Type B pancreatic cell (in vitro differentiated cells): Measurements from ENCODE around the gene NEXN. TPM values are rescaled to one million over a fixed set of nuclear protein-coding genes. Genes with fewer than 3 reads are reported as not detected.
A peak's percentile ranks its signal among the peaks of the same experiment; 100 is the strongest.

ENCODE experiments used
- DNase-seq: peaks from one replicate; pipeline ENCODE4 v3.0.0; 2021; ENCODE audit warnings: mixed read lengths; ENCODE audit not compliant: unreplicated experiment; ENCODE audit errors: extremely low spot score
- H3K27ac Mint-ChIP-seq: 2 replicates; pipeline ENCODE4 v1.8.0; 2021; ENCODE audit warnings: mild to moderate bottlenecking, mixed read lengths
- H3K27me3 Mint-ChIP-seq: 2 replicates; pipeline ENCODE4 v1.8.0; 2021; ENCODE audit warnings: mixed read lengths
- H3K36me3 Mint-ChIP-seq: 2 replicates; pipeline ENCODE4 v1.8.0; 2021; ENCODE audit warnings: mixed read lengths
- H3K4me1 Mint-ChIP-seq: one replicate; pipeline ENCODE4 v1.8.0; 2021; ENCODE audit warnings: mixed read lengths; ENCODE audit not compliant: unreplicated experiment
- H3K4me3 Mint-ChIP-seq: 2 replicates; pipeline ENCODE4 v1.8.0; 2021; ENCODE audit warnings: mild to moderate bottlenecking, mixed read lengths
- H3K9me3 Mint-ChIP-seq: 2 replicates; pipeline ENCODE4 v1.8.0; 2021; ENCODE audit warnings: mixed read lengths
- long read RNA-seq: library from polyadenylated mRNA; unstranded; transcript quantifications from one replicate; pipeline ENCODE4 v2.0.0, GENCODE V29; 2020
- total RNA-seq: library from RNA; stranded (reverse); gene quantifications from 2 replicates; pipeline ENCODE4 v1.2.1, GENCODE V29; 2021; ENCODE audit warnings: low replicate concordance
- TF ChIP-seq, protein P1 (sequence below): fragments of 200-600 bp; sonication (generic); conservative IDR thresholded peaks from 2 replicates; pipeline ENCODE4 v1.5.0; 2021; ENCODE audit warnings: antibody characterized with exemption, mild to moderate bottlenecking

NEXN gene
- total RNA-seq: 0.38 and 2.8 TPM in 2 replicates
- long read RNA-seq: 0 reads

DNA sequence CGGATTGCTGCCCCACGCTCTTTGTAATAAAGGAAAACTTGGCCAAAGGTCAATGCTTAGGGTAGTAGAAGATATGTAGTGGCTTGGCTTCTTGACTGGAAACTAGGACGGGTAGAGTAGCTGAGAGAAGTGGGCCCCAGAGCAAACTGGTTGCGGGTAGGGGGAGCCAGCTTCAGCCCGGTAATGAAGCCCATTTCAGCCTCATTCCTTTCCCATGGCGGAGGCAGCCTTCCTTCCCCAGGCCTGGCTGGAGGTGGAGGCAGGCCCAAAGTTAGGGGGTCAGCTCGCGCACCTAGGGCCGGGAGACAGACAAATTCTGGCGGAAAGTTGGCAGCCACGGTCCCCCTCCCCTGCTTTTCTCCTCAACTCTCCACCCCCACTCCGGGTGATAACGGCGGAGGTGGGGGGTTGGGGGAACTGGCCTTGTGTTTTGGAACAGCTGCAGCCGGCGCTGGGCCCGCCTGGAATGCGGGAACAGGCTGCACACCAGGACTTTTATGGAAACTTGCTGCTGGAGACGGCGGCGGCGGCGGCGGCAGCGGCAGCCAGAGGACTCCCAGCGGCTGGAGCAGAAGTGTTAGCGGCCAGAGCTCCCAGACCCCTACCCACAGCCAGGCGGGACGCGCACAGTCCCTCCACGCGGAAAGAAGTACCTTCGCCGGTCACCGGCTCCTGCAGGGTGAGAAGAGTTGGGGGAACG lies at the start of gene NEXN:
TSS of gene NEXN (plus strand) at position 544 of the 700 bp plus-strand sequence. CDS start 27,483 bp downstream, outside the sequence.
- DNase-seq: peak; percentile 80
- H3K36me3 Mint-ChIP-seq: no peaks in the 10 kb centered on the region
- peaks cover 3% of the 10 kb centered on the region for H3K27me3 Mint-ChIP-seq
- TF ChIP-seq, protein P1, sequence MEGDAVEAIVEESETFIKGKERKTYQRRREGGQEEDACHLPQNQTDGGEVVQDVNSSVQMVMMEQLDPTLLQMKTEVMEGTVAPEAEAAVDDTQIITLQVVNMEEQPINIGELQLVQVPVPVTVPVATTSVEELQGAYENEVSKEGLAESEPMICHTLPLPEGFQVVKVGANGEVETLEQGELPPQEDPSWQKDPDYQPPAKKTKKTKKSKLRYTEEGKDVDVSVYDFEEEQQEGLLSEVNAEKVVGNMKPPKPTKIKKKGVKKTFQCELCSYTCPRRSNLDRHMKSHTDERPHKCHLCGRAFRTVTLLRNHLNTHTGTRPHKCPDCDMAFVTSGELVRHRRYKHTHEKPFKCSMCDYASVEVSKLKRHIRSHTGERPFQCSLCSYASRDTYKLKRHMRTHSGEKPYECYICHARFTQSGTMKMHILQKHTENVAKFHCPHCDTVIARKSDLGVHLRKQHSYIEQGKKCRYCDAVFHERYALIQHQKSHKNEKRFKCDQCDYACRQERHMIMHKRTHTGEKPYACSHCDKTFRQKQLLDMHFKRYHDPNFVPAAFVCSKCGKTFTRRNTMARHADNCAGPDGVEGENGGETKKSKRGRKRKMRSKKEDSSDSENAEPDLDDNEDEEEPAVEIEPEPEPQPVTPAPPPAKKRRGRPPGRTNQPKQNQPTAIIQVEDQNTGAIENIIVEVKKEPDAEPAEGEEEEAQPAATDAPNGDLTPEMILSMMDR: no peak
- H3K27ac Mint-ChIP-seq: peak within 1 kb of the TSS; percentile 87
- H3K9me3 Mint-ChIP-seq: no peaks in the 10 kb centered on the region
- H3K4me3 Mint-ChIP-seq: peak within 1 kb of the TSS; percentile 94
- peaks cover 9% of the 10 kb centered on the region for H3K4me1 Mint-ChIP-seq

DNA sequence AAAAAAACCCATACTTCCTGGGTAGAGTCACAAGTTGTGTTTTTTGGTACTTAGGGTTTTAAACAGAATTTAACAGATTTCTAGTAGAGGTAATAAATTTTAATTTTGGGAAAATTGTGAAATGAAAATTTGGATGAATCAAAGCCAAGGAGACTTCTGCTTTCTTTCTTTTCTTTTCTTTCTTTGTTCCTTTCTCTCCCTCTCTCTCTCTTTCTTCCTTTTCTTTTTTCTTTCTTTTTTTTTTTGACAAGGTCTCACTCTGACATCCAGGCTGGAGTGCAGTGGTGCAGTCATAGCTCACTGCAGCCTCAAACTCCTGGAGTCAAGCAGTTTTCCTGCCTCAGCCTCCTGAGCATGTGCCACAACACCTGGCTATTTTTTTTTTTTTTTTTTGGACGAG lies 46.9 kb upstream of the NEXN start:
- Mint-ChIP-seq H3K27me3 (no peaks in the 10 kb centered on the region), H3K27ac (no peak overlapping the region), H3K4me1 (no peaks in the 10 kb centered on the region), H3K9me3 (no peaks in the 10 kb centered on the region), H3K36me3 (peaks cover 3% of the 10 kb centered on the region), H3K4me3 (no peak overlapping the region)
- TF ChIP-seq, protein P1: no peak
- DNase-seq: no peak

DNA sequence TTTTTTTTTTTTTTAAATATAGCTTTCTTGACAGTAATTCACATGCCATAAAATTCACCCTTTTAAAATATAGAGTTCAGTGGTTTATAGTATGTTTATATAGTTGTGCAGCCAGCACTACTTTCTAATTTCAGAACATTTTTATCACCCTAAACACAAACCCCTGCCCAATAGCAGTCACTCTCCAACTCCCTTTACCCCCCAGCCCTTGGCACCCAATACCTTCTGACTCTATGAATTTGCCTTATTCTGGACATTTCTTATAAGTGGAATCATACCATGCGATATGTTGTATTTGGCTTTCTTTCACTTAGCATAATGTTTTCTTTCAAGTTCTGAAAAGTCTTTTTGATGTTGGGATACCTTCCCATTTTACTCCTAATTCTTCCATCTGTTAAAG lies 42.5 kb upstream of the NEXN start:
- no peak overlapping the region for H3K4me3 Mint-ChIP-seq
- TF ChIP-seq, protein P1: no peak
- H3K36me3 Mint-ChIP-seq: peaks cover 9% of the 10 kb centered on the region
- no peak overlapping the region for H3K27ac Mint-ChIP-seq
- H3K27me3 Mint-ChIP-seq: no peaks in the 10 kb centered on the region
- H3K4me1 Mint-ChIP-seq: no peaks in the 10 kb centered on the region
- DNase-seq: no peak
- no peaks in the 10 kb centered on the region for H3K9me3 Mint-ChIP-seq

DNA sequence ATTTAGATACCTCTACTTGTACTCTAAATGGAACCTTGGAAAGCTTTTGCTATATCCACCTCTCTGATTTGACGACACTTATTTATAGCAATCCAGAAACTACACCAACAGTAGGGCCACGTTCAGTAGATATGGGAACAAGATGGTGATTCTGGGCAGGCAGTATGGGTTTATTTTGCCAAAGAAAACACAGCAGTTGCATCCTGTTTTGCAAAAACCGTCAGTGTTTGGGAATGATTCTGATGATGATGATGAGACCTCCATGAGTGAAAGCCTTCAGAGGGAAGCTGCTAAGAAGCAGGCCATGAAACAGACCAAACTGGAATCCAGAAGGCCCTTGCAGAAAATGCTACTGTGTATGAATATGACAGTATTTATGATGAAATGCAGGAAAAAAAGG lies 41.5 kb upstream of the NEXN start:
- Mint-ChIP-seq H3K4me3 (no peak overlapping the region), H3K36me3 (peaks cover 9% of the 10 kb centered on the region), H3K4me1 (no peaks in the 10 kb centered on the region), H3K27me3 (no peaks in the 10 kb centered on the region), H3K27ac (no peak overlapping the region), H3K9me3 (no peaks in the 10 kb centered on the region)
- no peak for DNase-seq
- TF ChIP-seq, protein P1: no peak

- no peaks in the 10 kb centered on the region for H3K27me3 Mint-ChIP-seq
- no peaks in the 10 kb centered on the region for H3K4me1 Mint-ChIP-seq
- TF ChIP-seq, protein P1: no peak
- H3K9me3 Mint-ChIP-seq: no peaks in the 10 kb centered on the region
- no peak overlapping the region for H3K27ac Mint-ChIP-seq
- peaks cover 9% of the 10 kb centered on the region for H3K36me3 Mint-ChIP-seq
- H3K4me3 Mint-ChIP-seq: no peak overlapping the region
- no peak for DNase-seq
Measured at GRCh38 chr1:77847621-77848080, 40.8 kb upstream of the NEXN start.
